ENCODE data around the gene FBXW8.

GRCh38 chr12:116862167-116862566 lies 48.6 kb upstream of the FBXW8 start:
- TF ChIP-seq POLR2A (IDR thresholded peaks at IDR 0.05): no peak
- TF ChIP-seq, protein P1, sequence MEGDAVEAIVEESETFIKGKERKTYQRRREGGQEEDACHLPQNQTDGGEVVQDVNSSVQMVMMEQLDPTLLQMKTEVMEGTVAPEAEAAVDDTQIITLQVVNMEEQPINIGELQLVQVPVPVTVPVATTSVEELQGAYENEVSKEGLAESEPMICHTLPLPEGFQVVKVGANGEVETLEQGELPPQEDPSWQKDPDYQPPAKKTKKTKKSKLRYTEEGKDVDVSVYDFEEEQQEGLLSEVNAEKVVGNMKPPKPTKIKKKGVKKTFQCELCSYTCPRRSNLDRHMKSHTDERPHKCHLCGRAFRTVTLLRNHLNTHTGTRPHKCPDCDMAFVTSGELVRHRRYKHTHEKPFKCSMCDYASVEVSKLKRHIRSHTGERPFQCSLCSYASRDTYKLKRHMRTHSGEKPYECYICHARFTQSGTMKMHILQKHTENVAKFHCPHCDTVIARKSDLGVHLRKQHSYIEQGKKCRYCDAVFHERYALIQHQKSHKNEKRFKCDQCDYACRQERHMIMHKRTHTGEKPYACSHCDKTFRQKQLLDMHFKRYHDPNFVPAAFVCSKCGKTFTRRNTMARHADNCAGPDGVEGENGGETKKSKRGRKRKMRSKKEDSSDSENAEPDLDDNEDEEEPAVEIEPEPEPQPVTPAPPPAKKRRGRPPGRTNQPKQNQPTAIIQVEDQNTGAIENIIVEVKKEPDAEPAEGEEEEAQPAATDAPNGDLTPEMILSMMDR (IDR thresholded peaks at IDR 0.05 in 4 of 5, conservative IDR thresholded peaks at IDR 0.05 in 1 of 5): no peak
